ENCODE data around the gene LOXHD1. TPM values are rescaled to one million over a fixed set of nuclear protein-coding genes. Genes with fewer than 3 reads are reported as not detected.

LOXHD1 gene
- total RNA-seq, 3 donors from 2014 or later (not counting 1 experiment from before 2014, with no cell fraction given) = 0.11 to 0.48 (median 0.14) TPM

GRCh38 chr18:46704189-46704588 lies 47.2 kb upstream of the LOXHD1 start:
- Histone ChIP-seq H3K27me3 (ENCODE audit: control insufficient read depth, insufficient read depth, low read length) (no peaks in the 10 kb centered on the region), H3K9me3 (ENCODE audit: control insufficient read depth, insufficient read depth, low read length) (no peaks in the 10 kb centered on the region), H3K4me1 (ENCODE audit: control insufficient read depth, insufficient read depth, low read length) (no peaks in the 10 kb centered on the region), H3K27ac (ENCODE audit: low read length) (no peak overlapping the region), H3K36me3 (ENCODE audit: control insufficient read depth, insufficient read depth, low read length) (no peaks in the 10 kb centered on the region), H3K4me3 (ENCODE audit: low read length) (no peak overlapping the region)
- intact Hi-C loops (cut with micrococcal nuclease) = no loop called here
- Mint-ChIP-seq H3K27me3 (ENCODE audit: low read depth in 2 of 2) (peaks cover 9 to 14% of the 10 kb centered on the region in 2 donors), H3K9me3 (no peaks in the 10 kb centered on the region), H3K4me1 (no peaks in the 10 kb centered on the region), H3K4me3 (no peak overlapping the region), H3K27ac (no peak overlapping the region), H3K36me3 (no peaks in the 10 kb centered on the region)
- 61% methylated on average over 7 of the region's 7 CpGs for WGBS (ENCODE audit: insufficient coverage)
- DNase-seq (no peak), ATAC-seq (no peak)
- TF ChIP-seq CTCF (IDR thresholded peaks at IDR 0.05) = no peak

- no peaks in the 10 kb centered on the region for H3K27me3 ChIP-seq (ENCODE audit: control insufficient read depth, insufficient read depth, low read length)
- H3K27ac Mint-ChIP-seq = no peak overlapping the region
- TF ChIP-seq CTCF (IDR thresholded peaks at IDR 0.05) = no peak
- H3K36me3 ChIP-seq (ENCODE audit: control insufficient read depth, insufficient read depth, low read length) = no peaks in the 10 kb centered on the region
- WGBS (ENCODE audit: insufficient coverage) = 88% methylated on average over 6 of the region's 6 CpGs
- no peaks in the 10 kb centered on the region for H3K4me1 ChIP-seq (ENCODE audit: control insufficient read depth, insufficient read depth, low read length)
- no peak overlapping the region for H3K4me3 Mint-ChIP-seq
- H3K27me3 Mint-ChIP-seq (ENCODE audit: low read depth in 2 of 2) = peaks cover 11 to 18% of the 10 kb centered on the region in 2 donors
- no peak overlapping the region for H3K4me3 ChIP-seq (ENCODE audit: low read length)
- peaks cover 0 to 6% of the 10 kb centered on the region in 2 donors for H3K9me3 Mint-ChIP-seq
- intact Hi-C loops (cut with micrococcal nuclease) = no loop called here
- H3K27ac ChIP-seq (ENCODE audit: low read length) = no peak overlapping the region
- H3K9me3 ChIP-seq (ENCODE audit: control insufficient read depth, insufficient read depth, low read length) = no peaks in the 10 kb centered on the region
- H3K4me1 Mint-ChIP-seq = no peaks in the 10 kb centered on the region
- no peak for ATAC-seq
- no peak for DNase-seq
- no peaks in the 10 kb centered on the region for H3K36me3 Mint-ChIP-seq
These were observed 45.5 kb upstream of the LOXHD1 start for GRCh38 chr18:46702471-46702870.

- intact Hi-C loops (cut with micrococcal nuclease) = no loop called here
- DNase-seq (no peak), ATAC-seq (no peak)
- Histone ChIP-seq H3K4me3 (ENCODE audit: low read length) (no peak overlapping the region), H3K4me1 (ENCODE audit: control insufficient read depth, insufficient read depth, low read length) (no peaks in the 10 kb centered on the region), H3K9me3 (ENCODE audit: control insufficient read depth, insufficient read depth, low read length) (no peaks in the 10 kb centered on the region), H3K27me3 (ENCODE audit: control insufficient read depth, insufficient read depth, low read length) (no peaks in the 10 kb centered on the region), H3K36me3 (ENCODE audit: control insufficient read depth, insufficient read depth, low read length) (no peaks in the 10 kb centered on the region), H3K27ac (ENCODE audit: low read length) (no peak overlapping the region)
- WGBS (ENCODE audit: insufficient coverage) = 83% methylated on average over 5 of the region's 5 CpGs
- Mint-ChIP-seq H3K36me3 (no peaks in the 10 kb centered on the region), H3K4me1 (no peaks in the 10 kb centered on the region), H3K27ac (no peak overlapping the region), H3K9me3 (peaks cover 0 to 6% of the 10 kb centered on the region in 2 donors), H3K27me3 (ENCODE audit: low read depth in 2 of 2) (peaks cover 9 to 24% of the 10 kb centered on the region in 2 donors), H3K4me3 (no peak overlapping the region)
- TF ChIP-seq CTCF (IDR thresholded peaks at IDR 0.05) = no peak
These were observed 43.2 kb upstream of the LOXHD1 start for GRCh38 chr18:46700066-46700824.

- Histone ChIP-seq H3K27ac (ENCODE audit: low read length) (no peak overlapping the region), H3K27me3 (ENCODE audit: control insufficient read depth, insufficient read depth, low read length) (no peaks in the 10 kb centered on the region), H3K4me3 (ENCODE audit: low read length) (no peak overlapping the region), H3K9me3 (ENCODE audit: control insufficient read depth, insufficient read depth, low read length) (no peaks in the 10 kb centered on the region), H3K36me3 (ENCODE audit: control insufficient read depth, insufficient read depth, low read length) (no peaks in the 10 kb centered on the region), H3K4me1 (ENCODE audit: control insufficient read depth, insufficient read depth, low read length) (no peaks in the 10 kb centered on the region)
- H3K4me3 Mint-ChIP-seq = no peak overlapping the region
- ATAC-seq (no peak), DNase-seq (no peak)
- intact Hi-C loops (cut with micrococcal nuclease) = no loop called here
- no peaks in the 10 kb centered on the region for H3K36me3 Mint-ChIP-seq
- H3K27me3 Mint-ChIP-seq (ENCODE audit: low read depth in 2 of 2) = peaks cover 9 to 33% of the 10 kb centered on the region in 2 donors
- no peak overlapping the region for H3K27ac Mint-ChIP-seq
- no peaks in the 10 kb centered on the region for H3K4me1 Mint-ChIP-seq
- TF ChIP-seq CTCF (IDR thresholded peaks at IDR 0.05) = no peak
- peaks cover 0 to 6% of the 10 kb centered on the region in 2 donors for H3K9me3 Mint-ChIP-seq
These were observed 39.7 kb upstream of the LOXHD1 start for GRCh38 chr18:46696702-46697101.
